GM18867 (cell line): ENCODE results near the gene PKM.
"Not testable (repeated sequence)": the region's sequence is repeated elsewhere in the genome, so short reads cannot be mapped to it uniquely, and the experiment has no call there.

Experiments
- ATAC-seq: cut with Tn5 transposase; IDR thresholded peaks from one replicate; pipeline ENCODE4 v1.9.1; 2021; ENCODE audit warnings: mild to moderate bottlenecking, moderate library complexity; ENCODE audit not compliant: unreplicated experiment

The PKM gene

DNA sequence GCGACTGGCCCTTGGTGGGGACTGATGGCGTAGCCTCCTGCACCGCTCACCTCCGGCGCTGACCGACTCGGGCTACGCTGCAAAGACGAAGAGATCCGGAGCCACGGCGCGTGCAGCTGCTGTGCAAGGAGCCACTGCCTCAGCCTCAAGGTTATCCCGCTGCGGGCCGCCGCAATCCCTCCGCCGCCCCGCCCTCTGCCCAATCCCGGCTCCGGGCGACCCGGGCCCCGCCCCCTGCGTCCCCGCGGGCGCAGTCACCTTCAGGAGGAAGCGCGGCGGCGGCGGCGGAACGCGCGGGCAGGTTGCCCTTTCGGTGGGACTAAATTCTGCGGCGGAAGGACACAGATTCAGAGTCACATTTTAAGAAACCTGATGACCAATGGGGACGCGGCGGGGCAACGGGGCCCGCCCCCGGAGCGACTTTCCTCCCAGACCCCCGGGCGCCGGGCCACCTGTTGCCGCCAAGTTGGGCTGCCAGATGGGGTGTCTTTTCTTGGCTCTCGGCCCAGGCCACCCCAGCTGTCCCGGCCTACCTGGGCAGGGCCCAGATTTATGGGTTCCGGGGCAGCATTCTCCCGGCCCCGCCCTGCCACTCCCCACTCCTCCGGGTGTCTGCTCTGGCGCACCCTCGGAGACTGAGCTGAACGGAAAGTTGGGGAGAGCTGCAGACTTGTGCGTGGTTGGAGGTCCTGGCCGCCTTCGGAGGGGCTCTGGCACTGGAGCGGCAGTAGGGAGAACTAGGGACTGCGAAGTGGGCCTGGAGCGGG, at the start of gene PKM:
PKM (minus strand) TSS at position 125 of the 767 bp plus-strand sequence. CDS start 12,093 bp downstream, outside the sequence.
- peak; percentile 48 for ATAC-seq

GRCh38 chr15:72280751-72281150, 49.8 kb upstream of the PKM start:
- ATAC-seq, result no peak

DNA sequence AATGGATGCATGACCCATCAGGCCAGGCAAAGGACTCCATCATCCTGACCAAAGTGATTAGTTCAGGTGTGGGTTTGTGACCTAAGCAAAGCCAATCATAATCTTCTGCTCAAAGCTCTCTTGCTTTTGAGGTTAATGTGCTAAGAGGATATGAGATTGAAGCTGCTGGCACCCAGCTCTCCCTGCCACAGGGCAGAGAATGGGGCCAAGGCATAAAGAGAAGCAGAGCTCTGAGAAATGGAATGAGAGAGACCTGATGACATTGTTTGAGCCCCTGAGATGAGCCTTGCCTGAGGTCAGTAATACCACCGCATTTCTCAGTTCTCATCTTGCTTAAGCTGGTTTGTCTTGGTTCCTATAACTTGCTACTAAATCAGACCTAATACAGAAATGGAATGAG, 47.7 kb upstream of the PKM start:
- no peak for ATAC-seq

DNA sequence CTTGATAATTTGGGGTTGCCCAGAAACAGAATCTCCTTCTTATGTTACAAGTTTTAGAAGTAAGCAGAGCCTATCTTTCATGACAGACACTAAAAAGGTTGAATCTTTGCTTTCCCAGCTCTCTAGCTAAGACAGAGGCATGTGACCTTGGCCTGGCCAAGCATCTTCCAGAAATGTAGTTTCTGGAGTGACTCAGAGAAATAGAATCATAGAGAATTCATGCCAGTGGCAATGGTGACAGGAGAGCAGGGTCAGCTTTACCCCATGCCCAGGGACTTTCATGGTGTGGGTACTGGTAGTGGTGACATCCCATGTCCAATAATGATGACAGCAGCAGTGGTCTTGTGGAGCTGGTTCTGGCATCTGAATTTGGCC, 45.3 kb upstream of the PKM start:
- ATAC-seq, result no peak

GRCh38 chr15:72275635-72276325, 44.8 kb upstream of the PKM start:
- ATAC-seq, result not testable (repeated sequence)

DNA sequence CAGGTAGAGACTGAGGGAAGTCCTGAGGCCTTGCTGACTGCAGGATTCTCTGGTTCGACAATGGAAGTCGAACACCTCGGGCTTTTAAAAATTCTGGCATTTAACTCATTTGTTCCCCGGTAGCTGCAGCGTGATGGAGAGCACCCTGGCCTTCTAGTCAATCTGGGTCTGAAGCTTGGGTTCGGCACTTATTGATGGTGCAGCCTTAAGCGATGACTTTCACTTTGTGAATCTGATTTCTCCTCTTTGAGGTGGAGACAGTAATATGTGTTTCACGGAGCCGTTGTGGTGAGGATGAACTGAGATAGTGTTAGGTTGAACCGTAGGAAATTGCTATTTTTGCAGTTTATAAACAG, 42.0 kb upstream of the PKM start:
- no peak for ATAC-seq

DNA sequence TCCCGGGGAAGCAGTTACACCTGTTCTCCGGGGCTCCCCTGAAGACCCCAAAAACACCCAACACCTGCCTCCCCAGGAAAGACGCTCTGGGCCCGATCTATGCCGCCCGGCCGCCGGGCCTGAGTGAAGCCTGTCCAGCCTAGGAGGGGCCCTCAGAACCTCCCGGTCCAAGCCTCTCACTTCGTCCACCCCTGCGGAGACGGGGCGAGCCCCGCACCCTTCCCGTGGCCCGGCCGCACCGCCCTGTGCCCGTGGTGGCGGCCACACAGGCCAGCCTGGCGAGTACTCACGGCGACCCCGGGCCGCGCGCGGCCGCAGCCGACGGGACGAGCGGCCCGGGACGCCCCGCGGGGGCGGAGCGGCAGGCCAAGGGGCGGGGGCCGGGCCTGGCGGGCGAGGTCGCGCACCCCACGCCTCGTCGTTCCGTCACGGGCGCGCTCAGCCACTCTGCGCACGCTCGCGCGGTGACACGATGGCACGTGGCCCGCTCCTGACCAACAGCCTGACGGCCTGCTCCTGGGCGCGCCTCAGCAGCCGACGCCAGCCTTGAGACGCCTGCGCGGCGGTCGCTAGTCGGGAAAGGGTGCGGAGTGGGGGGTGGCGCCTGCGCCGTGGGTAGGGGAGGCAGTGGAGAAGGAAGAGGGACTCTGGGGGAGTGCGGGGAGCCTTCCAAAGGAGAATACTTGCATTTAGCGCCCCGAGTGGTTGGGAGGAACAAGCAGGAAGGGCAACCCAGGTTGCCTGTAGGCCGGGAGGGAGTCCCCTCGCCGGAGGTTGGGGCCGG, 41.4 kb upstream of the PKM start, which contains the start of gene PARP6:
PARP6 (minus strand) TSS at position 342 of the 784 bp plus-strand sequence. CDS start 5,077 bp downstream, outside the sequence.
- peak; percentile 95 for ATAC-seq

GRCh38 chr15:72271895-72272212, 40.9 kb upstream of the PKM start:
- ATAC-seq, result no peak

GRCh38 chr15:72271221-72271620, 40.2 kb upstream of the PKM start:
- no peak for ATAC-seq

DNA sequence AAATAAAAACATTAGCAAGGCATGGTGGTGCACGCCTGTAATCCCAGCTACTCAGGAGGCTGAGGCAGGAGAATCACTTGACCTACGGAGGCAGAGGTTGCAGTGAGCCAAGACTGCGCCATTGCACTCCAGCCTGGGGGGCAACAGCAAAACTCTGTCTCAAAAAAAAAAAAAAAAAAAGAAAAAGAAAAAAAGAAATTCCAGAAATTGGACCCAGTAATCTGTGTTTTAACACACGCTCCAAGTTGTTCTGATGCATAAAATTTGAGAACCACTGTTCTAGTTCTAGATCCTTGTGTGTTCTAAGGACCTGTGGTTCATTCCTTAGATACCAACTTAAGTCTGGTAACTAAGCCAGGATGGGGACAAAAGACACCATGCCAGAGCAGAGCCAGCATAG, 38.7 kb upstream of the PKM start:
- ATAC-seq, result no peak

- ATAC-seq, result no peak
Measured at GRCh38 chr15:72265031-72265430, 34.0 kb upstream of the PKM start.

GRCh38 chr15:72252663-72253299, 21.8 kb upstream of the PKM start:
- no peak for ATAC-seq

DNA sequence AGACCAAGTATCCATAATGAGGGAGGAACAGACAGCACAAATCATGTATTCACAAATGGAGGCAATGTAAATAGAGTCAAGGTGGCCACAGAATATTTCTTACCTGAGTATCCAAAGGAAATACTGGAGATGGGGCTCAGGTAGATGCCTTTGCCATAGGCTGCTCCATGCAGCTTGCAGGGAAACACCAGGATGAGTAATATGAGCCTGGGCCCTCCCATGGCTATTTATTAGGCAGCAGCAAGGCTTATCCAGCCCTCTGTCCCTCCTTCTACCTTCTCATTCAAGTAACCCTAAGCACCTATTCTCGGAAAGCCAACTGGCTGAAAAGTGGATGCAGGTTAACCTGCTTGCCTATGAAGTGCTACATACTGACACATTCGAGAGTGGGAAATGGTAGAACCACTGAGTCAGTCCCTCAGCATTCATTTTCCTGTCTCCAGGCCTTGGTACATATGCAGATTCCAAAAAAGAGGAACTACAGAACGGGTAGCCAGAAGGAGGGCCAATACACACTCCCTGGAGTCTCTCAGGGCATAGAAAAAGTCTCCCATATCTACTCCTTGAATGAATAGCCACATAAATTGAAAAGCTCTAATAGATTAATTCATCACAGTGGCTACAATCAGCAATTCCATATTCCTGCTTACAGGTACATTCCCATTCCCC, 18.3 kb upstream of the PKM start:
- ATAC-seq, result no peak

- no peak for ATAC-seq
Measured at GRCh38 chr15:72248514-72248913, 17.5 kb upstream of the PKM start.

DNA sequence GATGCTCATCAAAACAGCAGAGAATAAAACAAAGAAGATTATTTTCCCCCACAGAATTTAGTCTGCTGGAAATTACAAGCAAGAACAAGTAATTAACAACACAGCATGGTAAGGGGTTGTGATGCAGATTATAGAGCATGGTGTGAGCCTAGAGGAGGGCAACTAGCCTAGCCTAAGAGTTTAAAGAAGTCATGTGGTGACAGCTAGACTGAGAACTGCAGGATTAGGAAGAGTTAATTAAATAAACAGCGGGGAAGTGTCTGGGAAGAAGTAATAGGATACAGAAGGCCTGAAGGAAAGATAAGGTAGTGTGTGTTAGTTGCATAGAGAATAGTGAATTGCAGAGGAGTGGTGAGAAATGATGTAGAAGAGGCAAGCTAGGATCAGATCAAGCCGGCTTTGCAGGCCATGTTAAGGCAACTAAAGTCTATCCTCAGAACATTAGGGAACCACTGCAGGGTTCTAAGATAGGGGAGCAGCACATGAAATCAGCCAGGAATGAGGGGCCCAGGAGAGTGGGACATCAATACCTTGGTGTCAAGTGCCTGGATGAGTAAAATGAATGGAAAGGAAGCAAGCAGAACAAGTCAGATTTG, 11.9 kb upstream of the PKM start:
- ATAC-seq, result no peak

DNA sequence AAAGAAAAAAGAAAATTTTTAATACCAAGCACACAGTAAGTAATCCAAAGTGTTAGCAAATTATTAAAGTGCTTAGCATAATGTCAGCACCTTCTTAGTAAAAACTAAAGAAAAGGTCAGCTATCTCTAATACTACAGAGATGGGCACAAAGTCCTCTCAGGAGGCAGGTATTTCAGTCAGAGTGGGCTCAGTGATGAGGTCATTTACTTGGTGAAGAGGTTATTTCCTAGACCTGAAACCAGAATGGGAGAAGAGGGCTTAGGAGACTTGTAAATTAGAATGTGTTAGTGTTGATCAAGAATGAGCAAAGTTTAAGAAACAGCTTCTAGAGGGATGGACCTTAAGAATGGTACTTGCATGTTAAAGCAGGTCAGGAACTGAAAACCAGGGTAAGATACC, 8.7 kb upstream of the PKM start:
- no peak for ATAC-seq

DNA sequence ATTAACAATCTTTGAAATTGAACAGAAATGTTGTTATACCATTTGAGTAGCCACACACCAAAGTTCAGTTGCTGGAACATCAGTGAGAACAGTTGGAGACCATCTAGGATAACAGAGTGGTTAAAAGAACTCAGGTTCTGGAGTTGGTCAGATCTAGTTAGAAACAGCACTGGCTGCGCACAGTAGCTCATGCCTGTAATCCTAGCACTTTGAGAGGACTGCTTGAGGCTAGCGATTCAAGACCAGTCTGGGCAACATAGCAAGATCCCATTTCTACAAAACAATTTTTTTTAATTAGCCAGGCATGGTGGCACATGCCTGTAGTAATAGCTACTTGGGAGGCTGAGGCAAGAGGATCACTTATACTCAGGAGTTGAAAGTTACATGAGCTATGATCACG, 7.6 kb upstream of the PKM start:
- ATAC-seq, result no peak

DNA sequence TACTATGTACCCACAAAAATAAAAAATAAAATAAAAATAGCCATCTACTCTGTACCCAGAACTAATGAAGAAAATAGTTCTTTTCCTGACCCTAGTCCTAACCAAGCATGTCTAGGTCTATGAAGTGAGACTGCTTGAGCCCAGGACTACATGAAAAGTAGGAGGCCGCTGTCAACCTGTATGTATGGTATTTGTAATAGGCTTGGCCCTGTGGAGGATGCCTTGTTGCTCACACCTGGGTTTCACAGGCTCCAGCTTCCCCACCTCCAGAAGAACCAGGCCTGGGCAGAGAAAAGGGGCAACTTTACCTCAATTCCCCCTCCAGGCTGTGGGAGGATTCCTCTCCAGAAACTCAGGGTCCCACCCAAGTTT, 6.8 kb upstream of the PKM start:
- ATAC-seq, result no peak

DNA sequence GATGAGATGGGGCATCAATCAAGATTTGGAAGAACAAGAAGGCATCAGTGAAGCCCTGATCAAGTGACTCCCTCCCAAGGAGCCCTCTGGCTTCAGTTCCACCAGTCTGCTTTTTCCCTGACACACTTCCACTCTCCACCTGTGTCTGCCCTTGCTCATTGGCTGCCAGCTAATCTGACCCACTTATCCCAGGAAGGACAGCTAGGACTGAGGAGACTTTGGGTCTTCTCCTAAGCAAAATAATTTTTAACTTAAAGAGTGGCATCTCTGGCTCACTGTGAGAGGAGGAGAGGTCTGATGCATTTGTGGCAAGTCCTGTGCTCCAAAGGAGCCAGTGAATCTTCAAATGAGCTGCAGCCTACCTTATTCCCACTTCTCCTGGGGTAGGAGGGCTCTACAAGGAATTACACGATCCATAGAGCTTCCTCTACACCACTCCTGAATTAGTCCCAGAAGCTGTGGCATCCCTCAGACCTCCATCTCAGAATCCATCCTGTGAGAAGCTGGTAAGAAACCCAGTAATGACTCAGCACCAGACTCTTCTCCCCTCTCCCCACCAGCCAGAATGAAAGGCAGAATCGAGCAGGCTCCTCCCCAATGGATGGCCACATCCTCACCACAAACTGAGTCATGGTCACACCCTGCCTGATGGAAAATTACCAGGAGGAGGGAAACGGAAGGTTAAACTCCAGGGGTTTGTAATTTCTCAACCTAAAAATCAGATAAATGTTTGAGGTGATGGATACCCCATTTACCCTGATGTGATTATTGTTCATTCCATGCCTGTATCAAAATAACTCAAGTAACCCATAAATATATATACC, 6.3 kb upstream of the PKM start:
- ATAC-seq, result peak; percentile 46
